ENCODE measurements around the gene PSKH1.
"Not testable (repeated sequence)": the region's sequence is repeated elsewhere in the genome, so short reads cannot be mapped to it uniquely, and the experiment has no call there.

Gene PSKH1

GRCh38 chr16:67892899-67893742, at the start of gene PSKH1:
Gene PSKH1 (plus strand): TSS chr16:67893254. CDS start chr16:67908750, 15,496 bp downstream.
- peak; percentile 98 for DNase-seq

GRCh38 chr16:67843343-67843765, 49.7 kb upstream of the PSKH1 start:
- DNase-seq = no peak

- DNase-seq = no peak
Measured at GRCh38 chr16:67844497-67844896, 48.6 kb upstream of the PSKH1 start.

GRCh38 chr16:67845291-67846062, 47.6 kb upstream of the PSKH1 start:
- DNase-seq = no peak

GRCh38 chr16:67846063-67846319, 47.1 kb upstream of the PSKH1 start:
- DNase-seq = no peak

- DNase-seq = peak; percentile 98
Measured at GRCh38 chr16:67846320-67847063, 46.6 kb upstream of the PSKH1 start, which contains the start of gene NUTF2. Gene NUTF2 (plus strand): TSS chr16:67846933. CDS start chr16:67865131, 18,198 bp downstream.

- no peak for DNase-seq
Measured at GRCh38 chr16:67847064-67847861, 45.8 kb upstream of the PSKH1 start, which contains the start of gene CENPT. Gene CENPT (minus strand): TSS chr16:67847693. CDS start chr16:67833859, 13,834 bp downstream.

GRCh38 chr16:67848118-67848517, 44.9 kb upstream of the PSKH1 start:
- no peak for DNase-seq

- DNase-seq = no peak
Measured at GRCh38 chr16:67853670-67854069, 39.4 kb upstream of the PSKH1 start.

- DNase-seq = no peak
Measured at GRCh38 chr16:67855789-67856188, 37.3 kb upstream of the PSKH1 start.

GRCh38 chr16:67856927-67857546, 36.0 kb upstream of the PSKH1 start:
- DNase-seq = no peak

- peak; percentile 80 for DNase-seq
Measured at GRCh38 chr16:67857547-67858233, 35.4 kb upstream of the PSKH1 start.

- DNase-seq = no peak
Measured at GRCh38 chr16:67858500-67858899, 34.6 kb upstream of the PSKH1 start.

GRCh38 chr16:67860589-67861398, 32.3 kb upstream of the PSKH1 start:
- no peak for DNase-seq

GRCh38 chr16:67861877-67862276, 31.2 kb upstream of the PSKH1 start:
- DNase-seq = no peak

GRCh38 chr16:67862623-67863583, 30.2 kb upstream of the PSKH1 start:
- DNase-seq = no peak

GRCh38 chr16:67864044-67864443, 29.0 kb upstream of the PSKH1 start:
- DNase-seq = not testable (repeated sequence)

GRCh38 chr16:67864594-67864993, 28.5 kb upstream of the PSKH1 start:
- no peak for DNase-seq

- DNase-seq = no peak
Measured at GRCh38 chr16:67865318-67865717, 27.7 kb upstream of the PSKH1 start.
